HG02970 (cell line): ENCODE measurements around the gene TIMP2.
"Not testable (repeated sequence)": the region's sequence is repeated elsewhere in the genome, so short reads cannot be mapped to it uniquely, and the experiment has no call there.

Experiments
- ATAC-seq: cut with Tn5 transposase; IDR thresholded peaks from one replicate; pipeline ENCODE4 v1.9.1; 2021; ENCODE audit warnings: mild to moderate bottlenecking, moderate library complexity, moderate number of reproducible peaks; ENCODE audit not compliant: unreplicated experiment, low FRiP score

Gene TIMP2

DNA sequence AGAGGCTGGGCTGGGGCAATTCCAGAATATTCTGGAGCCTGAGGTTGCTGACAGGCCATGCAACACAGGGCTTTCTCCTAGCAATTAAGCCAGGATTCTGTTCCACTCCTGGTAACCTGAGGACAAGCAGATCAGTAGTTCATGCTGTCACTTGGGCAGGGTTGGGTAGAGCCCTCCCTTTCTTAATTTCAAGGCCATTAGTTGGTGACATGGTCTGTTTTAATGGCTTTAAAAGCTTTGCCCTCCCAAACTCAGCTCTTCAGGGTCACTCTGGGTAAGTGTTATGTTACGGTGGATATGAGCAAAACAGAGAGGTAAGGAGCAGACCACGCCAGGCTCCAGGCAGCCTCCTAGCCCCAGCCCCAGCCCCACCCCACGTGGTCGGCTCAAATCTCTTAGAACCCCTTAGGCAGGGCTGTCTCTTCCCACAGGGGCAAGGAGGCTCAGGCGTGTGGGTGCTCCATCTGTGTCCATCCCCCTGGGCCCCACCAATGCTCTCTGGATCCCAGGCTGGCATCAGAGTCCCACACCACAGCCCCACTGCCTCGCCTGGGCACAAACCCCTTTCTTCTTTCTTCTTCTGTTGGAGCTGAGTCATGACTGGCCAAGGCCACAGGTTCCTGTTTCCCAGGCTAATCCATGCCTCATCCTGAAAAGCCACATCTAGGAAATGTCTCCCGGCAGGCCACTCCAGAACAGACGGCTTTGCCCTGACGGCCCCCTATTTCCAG is 49.7 kb downstream of the TIMP2 start:
- ATAC-seq, result no peak

DNA sequence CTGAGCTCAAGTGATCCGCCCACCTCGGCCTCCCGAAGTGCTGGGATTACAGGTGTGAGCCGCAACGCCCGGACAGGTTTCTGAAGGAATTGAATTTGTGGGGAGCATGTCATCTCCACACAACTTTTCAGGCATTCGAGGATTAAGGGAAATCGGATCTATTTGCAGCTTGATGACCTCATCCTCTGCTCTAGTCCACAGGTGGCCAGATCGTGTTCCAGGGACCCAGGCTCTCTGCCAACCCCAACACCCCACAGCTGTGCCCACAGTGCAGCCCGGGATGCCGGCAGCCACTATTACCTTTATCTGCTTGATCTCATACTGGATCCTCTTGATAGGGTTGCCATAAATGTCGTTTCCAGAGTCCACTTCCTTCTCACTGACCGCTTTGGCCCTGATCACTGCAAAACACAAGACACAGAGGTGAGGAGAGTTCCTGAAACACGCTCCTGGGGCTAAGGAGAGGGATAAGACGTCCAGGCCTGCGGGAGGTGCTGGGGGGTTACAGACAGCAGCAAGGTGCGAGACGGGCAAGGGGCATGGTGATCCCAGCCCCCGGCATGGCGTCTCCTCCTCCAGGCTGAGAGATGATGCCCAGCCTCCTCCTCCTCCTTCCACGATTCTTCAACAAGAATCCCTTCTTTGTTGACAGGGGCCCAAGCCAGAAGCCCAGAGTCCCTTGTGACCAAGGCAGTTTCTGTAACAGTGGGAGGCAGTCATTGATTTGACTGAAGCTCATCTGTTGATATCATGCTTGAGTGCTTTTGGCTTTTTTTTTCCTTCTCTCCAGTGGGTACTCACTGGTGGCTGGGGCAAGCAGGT is 51.5 kb downstream of the TIMP2 start:
- ATAC-seq, result no peak

DNA sequence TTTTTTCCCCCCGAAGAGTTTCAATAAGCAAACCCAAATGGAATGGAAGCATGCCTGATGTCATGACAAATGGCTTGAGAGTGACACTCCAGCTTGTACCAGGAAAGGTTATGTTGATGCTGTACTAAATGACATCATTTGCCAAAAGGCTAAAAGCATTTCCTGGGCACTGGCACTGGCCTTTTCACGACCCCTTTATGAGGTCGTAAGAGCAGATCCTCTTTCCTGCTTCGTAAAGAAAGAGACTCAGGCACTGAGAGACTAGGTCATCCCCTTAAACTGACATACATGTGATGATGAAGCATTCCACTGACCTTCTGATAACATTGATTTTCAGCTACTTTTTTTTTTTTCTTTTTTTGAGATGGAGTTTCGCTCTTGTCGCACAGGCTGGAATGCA is 52.7 kb downstream of the TIMP2 start:
- ATAC-seq, result no peak

DNA sequence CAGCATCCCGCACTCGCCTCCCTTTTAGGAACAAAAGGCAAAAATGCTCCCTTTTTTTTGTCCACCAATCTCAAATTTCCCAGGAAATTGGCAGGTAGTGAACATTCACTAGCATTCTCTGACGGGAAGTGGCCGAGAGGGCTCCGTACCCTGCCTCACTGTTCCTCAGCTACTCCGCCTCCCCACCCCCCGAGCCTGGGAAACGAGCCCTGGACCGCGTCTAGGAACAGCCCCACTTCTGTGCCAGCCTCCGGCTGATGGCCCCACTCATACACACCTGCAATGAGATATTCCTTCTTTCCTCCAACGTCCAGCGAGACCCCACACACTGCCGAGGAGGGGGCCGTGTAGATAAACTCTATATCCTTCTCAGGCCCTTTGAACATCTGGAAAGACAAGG is 54.6 kb downstream of the TIMP2 start:
- no peak for ATAC-seq

- ATAC-seq, result no peak
Observed at GRCh38 chr17:78868391-78868790, 56.8 kb downstream of the TIMP2 start.

DNA sequence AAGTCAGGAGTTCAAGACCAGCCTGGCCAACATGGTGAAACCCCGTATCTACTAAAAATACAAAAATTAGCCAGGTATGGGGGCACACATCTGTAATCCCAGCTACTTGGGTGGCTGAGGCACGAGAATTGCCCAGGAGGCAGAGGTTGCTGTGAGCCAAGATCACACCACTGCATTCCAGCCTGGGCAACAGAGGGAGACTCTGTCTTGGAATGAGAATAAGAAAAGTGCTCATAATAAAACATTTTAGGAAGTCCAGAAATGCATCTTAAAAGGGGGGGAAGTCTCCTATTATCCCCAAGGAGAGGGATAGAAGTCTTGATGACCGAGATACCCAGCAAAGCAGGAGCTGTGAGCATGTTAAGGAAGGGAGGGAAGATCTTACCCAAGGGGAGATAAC is 58.1 kb downstream of the TIMP2 start:
- not testable (repeated sequence) for ATAC-seq

DNA sequence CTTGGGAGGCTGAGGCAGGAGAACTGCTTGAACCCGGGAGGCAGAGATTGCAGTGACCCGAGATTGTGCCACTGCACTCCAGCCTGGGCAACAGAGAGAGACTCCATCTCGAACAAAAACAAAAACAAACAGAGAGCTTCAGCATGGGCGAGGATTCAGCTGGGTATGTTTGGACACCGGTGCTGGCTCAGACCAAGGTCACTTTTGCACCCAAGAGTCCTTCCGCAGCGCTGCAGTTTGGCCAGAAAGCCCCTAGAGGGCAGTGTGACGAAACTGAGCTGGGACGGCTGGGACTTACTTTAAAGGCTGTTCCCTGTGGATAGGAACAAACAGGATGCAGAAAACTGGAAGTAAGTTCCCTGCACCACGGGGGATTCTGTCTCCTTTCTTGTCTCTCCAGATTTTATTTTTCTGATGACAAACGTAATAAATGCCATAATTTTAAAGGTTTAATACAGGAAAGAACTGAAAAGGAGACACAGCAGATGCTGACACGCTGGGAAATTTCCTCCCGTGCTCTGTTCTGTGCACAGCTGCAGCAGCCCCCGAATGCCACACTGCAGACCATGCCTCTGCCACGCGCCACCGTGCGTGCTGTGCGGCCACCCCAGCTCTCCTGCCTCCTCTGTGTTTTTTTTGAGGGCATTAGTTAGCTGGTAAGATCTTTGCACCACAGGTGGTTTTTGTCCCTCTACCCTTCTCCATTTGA is 59.4 kb downstream of the TIMP2 start:
- ATAC-seq, result no peak

GRCh38 chr17:78864117-78864516 is 61.1 kb downstream of the TIMP2 start:
- no peak for ATAC-seq

DNA sequence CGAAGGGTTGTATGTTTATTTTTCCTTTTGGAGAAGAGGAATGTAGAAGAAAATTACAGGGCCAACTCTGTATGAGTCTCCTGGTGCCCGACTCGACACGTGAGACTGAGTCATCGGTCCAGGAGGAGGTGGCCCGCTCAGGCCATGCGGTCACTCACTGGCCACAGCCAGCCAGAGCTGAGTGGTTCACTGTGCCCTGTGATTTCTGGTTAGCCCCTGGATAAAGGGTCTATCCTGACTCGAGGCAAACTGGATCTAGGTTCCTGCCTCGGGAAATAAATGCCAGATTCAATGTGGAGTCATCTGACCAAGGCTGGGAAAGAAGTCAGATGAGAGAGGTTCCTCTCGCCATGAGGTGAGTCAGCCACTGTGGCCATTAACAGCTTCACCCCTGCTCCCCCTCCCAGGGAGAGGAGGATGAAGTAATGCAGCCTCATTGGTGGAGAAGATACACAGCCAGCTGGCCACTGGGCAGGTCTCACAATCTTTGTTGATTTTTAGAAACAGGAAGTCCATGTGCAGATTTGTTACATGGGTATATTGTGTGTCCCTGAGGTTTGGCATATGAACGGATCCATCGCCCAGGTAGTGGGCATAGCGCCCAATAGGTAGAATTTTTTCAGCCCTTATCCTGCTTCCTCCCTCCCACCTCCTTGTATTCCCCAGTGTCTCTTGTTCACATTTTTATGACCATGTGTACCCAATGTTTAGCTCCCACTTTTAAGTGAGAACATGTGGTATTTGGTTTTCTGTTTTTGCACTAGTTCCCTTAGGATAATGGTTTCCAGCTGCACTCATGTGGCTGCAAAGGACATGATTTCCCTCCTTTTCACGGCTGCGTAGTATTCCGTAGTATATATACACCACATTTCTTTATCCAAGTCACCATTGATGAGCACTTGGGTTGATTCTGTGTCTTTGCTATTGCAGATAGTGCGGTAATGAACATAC is 62.8 kb downstream of the TIMP2 start:
- ATAC-seq, result no peak

DNA sequence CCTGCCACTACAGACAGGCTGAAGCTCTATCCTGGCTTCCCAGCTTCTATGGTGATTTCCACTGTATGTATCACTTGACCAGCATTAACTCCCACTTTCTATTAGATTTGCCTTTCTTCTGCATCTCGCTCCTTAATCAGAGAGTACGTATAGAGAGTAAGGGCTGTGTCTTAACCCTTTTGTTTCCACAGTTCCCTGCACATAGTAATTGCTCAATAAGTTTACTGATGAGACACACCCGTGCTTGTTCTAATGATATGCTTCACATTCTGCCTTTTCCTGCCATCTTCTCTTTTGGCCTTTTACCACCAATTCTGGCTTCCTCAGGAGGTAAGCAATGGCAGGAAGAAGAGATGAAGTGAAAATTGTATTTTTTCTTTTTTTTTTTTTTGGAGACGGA is 64.0 kb downstream of the TIMP2 start:
- ATAC-seq, result no peak

DNA sequence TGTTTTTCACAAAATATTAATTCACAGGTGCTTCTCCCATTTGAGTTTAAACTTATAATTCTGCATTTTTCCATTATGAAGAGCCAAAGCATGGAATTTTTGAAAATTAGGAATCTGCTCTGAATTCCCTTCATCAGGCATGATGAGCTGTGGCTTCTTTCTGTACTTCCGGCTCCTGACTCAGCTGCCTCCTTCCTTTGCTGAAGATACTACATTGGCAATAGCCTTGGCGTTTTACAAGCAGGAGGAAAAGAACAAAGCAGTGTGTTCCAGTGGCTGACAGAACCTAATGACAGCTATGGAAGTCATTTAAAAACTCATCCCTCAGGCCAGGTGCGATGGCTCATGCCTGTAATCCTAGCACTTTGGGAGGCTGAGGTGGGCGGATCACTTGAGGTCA is 66.1 kb downstream of the TIMP2 start:
- ATAC-seq, result no peak

DNA sequence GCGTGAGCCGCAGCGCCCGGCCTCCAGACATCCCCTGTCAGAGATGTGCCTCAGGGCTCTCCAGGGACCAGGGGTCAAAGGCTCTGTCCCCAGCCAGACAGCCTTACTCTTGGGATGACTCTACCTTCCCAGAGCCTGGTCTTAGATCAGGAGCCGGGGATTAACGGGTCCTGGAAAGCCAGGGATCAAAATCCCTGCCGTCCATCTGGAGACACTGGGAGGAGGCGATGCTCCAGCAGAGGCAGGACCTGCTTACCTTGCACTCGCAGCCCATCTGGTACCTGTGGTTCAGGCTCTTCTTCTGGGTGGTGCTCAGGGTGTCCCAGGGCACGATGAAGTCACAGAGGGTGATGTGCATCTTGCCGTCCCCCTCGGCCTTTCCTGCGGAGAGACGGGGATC is 67.9 kb downstream of the TIMP2 start:
- ATAC-seq, result no peak

GRCh38 chr17:78855561-78856165 is 69.5 kb downstream of the TIMP2 start:
- no peak for ATAC-seq

GRCh38 chr17:78854508-78854907 is 70.7 kb downstream of the TIMP2 start:
- ATAC-seq, result no peak

GRCh38 chr17:78853926-78854394 is 71.2 kb downstream of the TIMP2 start:
- ATAC-seq, result no peak

DNA sequence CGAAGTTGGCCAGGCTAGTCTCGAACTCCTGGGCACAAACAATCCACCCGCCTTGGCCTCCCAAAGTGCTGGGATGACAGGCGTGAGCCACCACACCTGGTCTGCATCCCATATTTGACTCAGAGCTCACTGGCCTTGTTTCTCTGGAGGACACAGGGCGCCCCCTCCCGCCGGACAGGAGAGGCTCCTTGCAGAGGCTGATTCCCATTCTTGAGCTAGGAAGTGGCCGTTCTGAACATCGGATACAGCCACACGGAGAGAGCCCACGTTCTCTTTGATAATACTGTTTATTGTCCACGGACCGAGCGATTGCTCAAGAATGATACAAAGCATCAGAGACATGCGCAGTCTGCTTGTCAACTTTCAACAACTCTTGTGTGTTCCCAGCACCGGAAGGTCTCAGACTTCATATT is 72.5 kb downstream of the TIMP2 start:
- ATAC-seq, result no peak

GRCh38 chr17:78849026-78849425 is 76.2 kb downstream of the TIMP2 start:
- no peak for ATAC-seq

DNA sequence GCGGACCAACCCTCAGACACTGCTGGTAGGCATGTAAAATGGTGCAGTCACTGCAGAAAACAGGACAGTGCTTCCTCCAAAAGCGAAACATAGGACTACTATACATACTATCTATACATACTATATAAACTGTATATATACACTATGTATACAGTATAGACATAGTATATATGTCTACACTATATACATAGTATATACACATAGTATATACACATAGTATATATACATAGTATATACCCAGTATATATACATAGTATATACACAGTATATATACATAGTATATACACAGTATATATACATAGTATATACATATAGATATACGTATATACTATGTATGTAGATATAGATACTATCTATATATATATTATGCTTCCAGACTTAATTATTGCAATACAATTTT is 78.1 kb downstream of the TIMP2 start:
- no peak for ATAC-seq

DNA sequence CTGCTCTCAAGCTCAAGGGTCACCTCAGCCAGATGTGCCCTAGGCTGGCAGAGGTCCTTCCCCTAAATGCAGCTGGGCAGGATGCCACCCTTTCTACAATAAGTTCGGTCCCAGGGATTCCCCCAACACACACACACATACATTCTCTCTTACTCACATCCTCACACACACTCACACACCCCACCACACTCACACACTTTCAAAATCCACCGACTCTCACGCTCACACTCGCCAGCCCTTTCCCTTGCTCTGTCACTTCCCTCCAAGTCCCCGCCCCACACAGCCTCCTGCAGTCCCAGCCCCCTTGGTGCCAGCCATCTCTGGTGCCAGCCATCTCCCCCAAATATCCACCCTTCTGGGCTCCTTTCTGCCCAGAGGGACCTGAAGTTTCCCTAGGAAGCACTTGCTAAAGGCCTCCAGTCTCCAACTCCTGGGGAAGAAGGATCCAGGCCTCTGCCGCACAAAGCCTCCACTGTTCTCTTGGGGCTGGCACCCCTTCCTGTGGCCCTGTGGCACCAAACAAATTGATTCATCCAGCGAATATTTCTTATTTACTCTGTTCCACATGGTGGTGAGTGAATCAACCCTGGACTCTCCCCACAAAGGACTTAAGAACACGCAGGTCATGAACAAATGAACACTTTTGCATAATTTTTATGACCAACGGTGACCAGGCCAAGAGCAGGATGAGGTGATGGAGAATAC is 80.7 kb downstream of the TIMP2 start:
- ATAC-seq, result no peak
